ENCODE results near the gene RALGAPB.
A peak's percentile ranks its signal among the peaks of the same experiment; 100 is the strongest.
"Not testable (repeated sequence)": the region's sequence is repeated elsewhere in the genome, so short reads cannot be mapped to it uniquely, and the experiment has no call there.

Gene RALGAPB
- long read RNA-seq, donor 1: 0 reads
- long read RNA-seq, donor 2, full-length matches to known transcripts: 1 of 1 reads
- long read RNA-seq, donor 2, partial matches to known transcripts: 0 of 1 reads
- long read RNA-seq, donor 2, other reads (novel, unspliced or antisense): 0 of 1 reads
- long read RNA-seq, donor 3: 0 reads
- long read RNA-seq, donor 4, full-length matches to known transcripts: 1 of 9 reads
- long read RNA-seq, donor 4, partial matches to known transcripts: 8 of 9 reads
- long read RNA-seq, donor 4, other reads (novel, unspliced or antisense): 0 of 9 reads
- long read RNA-seq, donor 5: 0 reads
- long read RNA-seq, donor 6: 0 reads
- long read RNA-seq, donor 7, full-length matches to known transcripts: 1 of 1 reads
- long read RNA-seq, donor 7, partial matches to known transcripts: 0 of 1 reads
- long read RNA-seq, donor 7, other reads (novel, unspliced or antisense): 0 of 1 reads
- long read RNA-seq, donor 8, full-length matches to known transcripts: 2 of 2 reads
- long read RNA-seq, donor 8, partial matches to known transcripts: 0 of 2 reads
- long read RNA-seq, donor 8, other reads (novel, unspliced or antisense): 0 of 2 reads

DNA sequence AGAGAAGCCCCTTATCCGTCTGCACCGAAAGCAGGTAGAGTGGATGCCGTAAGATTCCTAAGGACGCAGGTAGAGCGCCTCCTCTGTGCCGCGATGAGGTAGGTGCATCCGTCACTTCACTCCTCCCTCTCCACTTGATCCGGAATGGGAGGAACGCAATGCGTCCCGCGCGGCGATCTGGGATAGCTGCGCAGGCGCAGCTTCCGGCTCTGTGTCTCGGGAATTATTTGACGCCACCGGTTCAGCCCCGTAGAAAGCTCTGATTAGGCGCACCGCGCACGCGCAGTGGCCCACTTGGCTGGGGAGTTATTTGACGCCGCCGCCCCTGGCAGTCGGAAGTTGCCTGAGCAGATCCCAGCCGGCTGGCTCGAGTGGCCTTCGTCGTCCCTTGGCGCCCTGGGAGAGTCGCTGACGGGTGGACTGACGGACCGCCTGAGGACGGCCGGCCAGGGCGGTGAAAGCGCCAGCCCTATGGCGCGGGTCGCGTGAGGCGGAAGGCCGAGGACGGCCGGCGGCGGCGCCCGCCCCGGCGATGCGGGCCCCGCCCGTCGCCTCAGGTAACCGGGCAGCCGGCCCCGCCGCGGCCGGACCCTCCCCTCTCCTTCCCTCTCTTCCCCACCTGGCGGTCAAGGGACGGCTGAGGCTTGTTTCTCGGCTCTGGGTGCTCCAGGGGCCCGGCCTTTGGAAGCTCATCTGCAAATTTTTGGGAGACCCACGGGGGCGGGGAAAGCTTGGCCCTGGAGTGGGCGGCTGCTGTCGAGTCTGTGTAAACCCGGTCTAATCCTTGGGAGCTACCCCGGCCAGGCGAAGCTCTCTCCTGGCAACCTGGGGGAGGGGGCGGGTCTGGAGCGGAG lies at the start of gene RALGAPB:
Gene RALGAPB, plus strand, starts transcription at position 331 of the 854 bp plus-strand sequence. CDS start 15,590 bp downstream, outside the sequence.
- peak; percentile 95 for DNase-seq

DNA sequence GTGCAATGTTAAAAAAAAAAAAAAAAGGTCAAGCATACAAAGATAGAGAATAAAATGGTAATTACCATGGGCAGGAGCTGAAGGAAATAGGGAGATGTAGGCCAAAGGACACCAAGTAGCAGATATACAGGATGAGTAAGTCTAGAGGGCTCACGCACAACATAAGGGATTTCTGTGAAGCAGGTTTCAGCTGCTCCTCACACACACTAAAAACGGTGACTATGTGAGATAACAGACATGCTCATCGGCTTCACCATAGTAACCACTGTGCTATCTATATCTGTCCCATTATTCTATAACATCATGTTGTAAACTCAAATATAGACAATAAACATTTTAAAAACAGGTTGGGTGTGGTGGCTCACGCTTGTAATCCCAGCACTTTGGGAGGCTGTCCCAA lies 49.1 kb upstream of the RALGAPB start:
- DNase-seq: no peak

DNA sequence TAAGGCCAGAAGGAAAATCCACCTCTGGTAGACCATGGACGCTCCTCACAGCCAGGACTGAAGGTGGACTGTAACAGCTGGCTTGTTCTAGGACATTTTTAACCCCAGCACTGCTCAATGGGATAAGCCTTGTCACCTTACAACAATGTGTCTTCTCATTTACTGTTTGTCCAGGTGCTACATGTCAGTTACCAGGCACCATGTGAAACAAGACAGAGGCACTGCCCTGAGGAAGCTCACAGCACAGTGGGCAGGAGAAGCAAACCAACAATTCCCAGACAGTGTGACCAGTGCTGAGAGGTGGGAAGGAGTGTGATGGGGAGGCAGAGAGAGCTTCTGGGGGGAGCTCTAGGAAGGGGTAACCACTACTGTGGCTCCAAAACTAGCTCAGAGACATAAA lies 48.2 kb upstream of the RALGAPB start:
- no peak for DNase-seq

DNA sequence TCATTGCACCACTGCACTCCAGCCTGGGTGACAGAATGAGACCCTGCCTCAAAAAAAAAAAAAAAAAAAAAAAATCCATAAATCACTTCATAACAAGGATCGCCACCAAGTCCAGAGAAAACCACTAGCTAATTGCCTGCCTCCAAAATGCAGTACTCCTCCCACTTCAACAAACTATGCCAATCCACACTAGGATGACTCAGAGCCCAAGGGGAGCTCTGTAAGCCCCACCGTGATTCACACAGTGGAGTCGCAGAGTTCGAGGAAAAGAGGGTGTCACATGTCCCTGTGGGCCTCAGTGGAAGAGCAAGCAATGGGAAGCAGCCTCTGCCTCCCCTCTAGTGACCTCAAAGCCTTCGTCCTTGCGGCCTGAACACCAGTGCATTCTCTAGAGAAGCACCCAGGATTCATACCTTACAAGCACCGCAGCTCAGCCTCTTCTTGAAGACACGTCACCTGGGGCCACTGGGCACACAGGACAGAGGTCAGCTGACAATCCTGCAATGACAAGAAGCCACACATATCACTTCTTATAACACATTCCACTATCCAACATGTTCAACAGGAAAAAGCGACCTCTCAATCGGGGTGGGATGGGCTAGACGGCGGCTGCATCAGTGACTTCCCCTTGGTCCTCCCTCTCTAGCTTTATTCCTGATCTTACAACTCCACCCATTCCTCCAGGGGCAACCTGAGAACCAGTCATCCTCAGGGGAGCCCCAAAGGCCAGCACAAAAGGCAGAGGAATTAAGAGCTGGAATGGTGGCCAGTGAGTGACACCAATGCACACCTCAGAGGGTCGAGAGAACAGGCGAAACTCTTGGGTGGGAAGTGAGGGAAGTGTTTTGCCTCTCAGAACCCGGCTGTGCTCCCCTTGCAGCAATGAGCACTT lies 46.4 kb upstream of the RALGAPB start:
- no peak for DNase-seq

DNA sequence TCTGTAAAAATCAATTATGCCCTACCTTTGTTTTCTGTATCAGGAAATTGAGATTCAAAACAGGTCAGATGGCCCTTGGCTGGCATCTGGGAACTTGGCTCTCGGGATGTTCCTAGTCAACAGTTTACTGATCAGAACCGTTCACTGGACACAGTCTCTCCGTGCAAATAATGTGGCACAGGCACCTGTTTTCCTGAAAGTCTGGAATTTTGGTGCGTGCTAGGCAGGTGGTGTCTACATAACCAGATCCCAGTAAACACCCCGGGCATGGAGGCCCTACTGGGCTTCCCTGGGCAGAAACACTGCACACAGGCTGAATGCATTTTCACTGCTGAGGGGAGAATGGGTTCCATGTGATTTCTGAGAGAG lies 45.0 kb upstream of the RALGAPB start:
- no peak for DNase-seq

DNA sequence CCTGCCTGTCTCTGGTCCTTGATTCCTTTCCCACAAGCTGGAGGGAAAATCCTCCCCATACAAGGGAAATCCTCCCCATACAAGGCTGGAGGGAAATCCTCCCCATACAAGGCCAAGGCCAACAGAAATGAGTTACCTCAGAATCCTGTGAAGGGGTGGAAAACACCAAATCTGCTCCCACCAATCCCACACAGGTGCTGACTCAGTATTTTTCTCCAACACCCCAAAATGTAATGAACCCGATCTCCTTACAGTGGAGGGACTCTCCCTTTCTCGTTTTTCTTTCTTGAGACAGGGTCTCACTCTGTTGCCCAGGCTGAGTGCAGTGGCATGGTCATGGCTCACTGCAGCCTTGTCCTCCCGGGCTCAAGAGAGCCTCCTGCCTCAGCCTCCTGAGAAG lies 43.8 kb upstream of the RALGAPB start:
- DNase-seq: no peak

DNA sequence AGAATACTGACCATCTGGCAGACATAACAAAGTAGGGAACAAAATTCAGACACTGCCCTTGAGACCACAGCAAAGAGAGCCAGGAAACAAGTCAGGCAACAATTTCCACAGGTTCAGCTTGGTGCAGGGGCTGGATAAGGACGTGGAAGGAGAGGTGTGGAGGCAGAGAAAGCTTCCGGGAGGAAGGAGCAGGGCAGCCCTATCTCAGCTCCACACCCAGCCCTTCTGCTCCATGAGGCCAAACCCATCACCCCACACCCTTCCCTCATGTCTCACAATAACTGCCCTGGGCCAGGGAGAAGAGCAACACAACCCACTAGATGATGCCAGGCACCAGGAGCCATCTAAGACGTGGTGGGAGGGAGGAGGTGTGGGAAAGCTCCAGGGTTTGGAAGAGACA lies 43.3 kb upstream of the RALGAPB start:
- no peak for DNase-seq

DNA sequence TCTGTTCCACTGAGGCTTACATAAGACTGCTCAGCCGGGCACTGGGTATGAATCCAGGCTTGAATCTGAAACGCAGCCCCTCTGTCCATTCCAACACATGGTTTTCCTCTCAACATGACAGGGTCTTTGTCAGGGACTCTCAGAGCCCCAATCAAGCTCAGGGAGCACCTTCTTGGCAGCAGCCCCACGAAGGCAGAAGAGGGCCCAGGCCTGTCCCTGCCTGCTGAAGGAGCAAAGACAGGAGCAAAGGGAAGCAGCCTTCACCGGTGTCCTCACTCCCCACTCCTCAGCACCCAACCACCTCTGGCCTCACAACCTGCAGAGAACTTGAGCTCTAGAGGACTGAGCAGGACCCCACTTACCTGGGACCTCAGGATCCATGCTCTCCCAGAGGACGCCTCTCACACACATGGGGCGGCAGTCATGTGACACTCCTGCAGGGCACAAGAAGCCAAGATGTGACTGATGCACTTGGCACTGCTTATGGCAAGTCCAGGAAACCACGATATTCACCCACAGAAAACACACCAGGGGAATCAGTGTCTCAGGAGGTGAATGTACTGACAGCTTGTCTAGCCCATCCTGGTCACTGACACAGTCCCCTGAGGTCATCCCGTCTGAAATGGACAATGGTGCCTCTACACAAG lies 41.8 kb upstream of the RALGAPB start:
- no peak for DNase-seq

DNA sequence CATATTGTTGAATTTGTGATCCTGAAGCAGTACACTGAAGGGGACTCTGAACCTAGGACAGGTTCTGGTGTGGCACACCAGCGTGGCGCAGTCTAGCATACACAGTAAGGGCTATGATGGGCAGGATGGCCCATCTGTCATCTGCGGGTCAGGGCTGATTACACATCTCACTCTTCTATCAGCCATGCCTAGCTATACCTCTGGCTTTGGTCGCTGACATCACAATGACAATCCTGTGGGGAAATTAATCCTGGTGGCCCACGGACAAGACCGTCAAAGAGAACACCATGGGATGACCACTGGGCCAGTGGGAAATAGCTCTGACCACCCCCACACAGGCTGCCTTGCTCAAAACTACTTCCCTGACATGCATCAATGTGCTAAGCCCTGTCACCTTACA lies 40.4 kb upstream of the RALGAPB start:
- no peak for DNase-seq

DNA sequence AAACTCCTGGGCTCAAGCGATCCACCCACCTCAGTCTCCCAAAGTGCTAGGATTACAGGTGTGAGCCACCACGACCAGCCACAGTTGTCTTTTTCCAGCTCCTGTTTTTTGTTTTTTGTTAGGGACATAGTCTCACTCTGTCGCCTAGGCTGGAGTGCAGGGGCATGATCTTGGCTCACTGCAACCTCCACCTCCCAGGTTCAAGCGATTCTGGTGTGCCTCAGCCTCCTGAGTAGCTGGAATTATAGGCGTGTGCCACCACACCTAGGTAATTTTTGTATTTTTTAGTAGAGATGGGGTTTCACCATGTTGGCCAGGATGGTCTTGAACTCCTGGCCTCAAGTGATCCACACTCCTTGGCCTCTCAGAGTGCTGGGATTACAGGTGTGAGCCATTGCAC lies 39.8 kb upstream of the RALGAPB start:
- DNase-seq: not testable (repeated sequence)

DNA sequence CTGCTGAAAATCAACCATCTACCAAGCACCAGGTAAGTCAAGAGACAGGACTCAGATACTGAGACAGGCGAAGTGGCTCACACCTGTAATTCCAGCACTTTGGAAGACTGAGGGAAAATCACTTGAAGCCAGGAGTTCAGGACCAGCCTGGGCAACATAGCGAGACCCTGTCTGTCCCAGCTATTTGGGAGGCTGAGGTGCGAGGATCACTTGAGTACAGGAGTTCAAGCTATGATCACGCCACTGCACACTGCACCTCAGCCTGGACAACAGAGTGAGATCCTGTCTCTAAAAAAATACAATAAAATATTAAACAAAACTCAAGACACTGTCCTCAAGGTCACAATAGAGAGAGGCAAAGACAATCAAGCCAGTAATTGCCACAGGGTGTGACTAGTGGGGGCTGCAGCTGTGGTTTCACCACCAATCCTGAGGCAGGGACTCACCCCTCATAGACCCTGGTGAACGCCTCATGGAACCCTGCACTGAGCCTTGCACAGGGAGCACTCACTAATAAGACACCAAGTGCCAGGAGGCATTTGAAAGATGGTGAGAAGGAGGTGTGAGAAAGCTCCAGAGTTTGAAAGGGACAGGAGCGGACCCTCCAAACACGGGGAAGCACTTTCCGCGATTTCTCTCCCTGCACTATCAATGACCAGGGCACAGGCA lies 39.2 kb upstream of the RALGAPB start:
- DNase-seq: no peak

DNA sequence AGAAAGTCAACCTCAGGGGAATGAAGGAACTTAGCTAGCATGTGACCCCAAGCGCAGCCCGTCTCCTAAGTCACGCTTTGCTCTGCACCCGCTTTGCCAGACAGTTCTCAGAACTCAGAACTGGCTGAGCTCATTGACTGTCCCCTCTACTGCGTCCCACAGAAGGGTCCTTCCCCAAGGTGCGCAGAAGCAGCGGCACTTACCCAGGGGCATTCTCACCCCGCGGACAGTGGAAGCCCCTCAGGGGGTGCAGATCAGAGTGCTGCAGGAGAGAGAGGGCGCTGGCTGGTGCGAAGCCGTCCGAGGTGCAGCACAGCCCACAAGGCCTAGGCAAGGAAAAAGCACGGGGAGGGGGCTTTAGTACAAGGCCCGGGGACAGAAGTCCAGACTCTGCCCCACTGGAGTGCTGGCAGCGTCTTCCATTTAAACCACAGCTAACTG lies 38.3 kb upstream of the RALGAPB start:
- peak; percentile 59 for DNase-seq

DNA sequence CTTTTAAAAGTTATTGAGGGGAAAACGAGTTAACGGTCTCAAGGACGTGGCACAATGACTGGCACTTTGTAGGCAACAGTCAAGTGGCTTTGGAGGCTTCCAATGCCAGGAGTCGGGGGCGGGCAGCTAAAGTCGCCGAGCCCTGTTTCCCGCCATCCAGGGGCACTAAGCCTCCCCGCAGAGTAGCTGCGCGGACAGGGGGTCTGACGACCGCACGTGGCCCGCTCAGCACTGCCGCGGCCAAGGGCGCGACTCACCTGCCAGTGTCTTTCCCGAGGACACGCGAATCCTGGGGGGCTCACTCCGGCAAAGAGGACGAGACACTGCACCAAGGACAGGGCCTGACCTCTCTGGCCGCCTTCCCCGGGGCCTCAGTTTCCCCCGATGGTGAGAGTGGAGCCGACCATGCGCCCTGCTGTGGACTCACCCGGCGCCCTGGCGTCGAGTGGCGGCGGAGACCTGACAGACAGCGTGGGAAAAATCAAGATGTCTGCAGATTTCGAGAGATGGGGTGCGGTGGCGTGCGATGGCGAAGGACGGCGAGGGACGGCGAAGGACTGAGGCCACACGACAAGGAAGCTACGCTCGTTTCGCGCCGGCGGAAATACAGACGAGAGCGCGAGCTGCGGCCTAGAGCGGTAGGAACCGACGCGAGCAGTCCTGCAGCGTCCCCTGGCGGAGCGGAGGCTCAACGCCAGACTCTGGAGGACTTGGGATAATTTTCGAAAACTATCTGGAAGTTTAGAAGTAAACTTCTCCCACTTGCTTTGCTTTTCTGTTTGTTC lies 37.7 kb upstream of the RALGAPB start, which contains the start of gene SNHG17:
Gene SNHG17, minus strand, starts transcription at position 559 of the 785 bp plus-strand sequence.
- peak; percentile 86 for DNase-seq

DNA sequence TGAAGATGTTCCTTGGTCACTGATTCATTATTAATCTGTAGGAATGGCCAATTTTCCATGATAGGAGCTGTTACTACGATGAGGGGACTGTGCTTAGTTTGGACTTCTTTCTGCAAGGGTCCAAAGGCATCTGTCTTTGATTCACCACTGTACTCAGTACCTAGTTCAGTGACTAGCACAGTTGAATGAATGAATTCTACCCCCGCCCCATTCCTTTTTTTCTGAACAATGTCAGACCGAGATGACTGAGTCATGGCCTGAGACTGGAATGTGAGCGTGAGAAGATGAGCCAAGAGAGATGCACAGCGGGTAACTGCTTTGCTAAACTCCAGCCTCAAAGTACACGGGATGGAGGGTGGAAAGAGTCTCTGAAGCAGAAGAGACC lies 37.1 kb upstream of the RALGAPB start:
- no peak for DNase-seq

DNA sequence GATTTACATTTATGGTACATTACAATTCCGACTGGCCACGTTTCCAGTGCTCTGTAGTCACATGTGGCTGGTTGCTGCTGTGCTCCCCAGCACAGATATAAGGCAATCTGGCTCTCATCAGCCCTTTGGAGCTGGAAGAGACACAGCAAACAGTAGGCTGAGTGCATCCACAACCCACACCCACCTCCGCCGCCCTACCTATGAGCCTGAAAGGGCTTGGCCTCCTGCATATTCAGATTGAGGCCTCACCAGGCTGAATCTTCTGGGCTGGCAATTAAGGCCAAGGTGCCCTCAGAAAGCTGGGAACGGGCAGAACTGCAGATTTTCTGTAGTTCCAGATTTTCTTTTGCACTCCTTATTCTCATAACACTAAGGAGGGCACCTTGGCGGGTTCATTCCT lies 34.8 kb upstream of the RALGAPB start:
- no peak for DNase-seq

DNA sequence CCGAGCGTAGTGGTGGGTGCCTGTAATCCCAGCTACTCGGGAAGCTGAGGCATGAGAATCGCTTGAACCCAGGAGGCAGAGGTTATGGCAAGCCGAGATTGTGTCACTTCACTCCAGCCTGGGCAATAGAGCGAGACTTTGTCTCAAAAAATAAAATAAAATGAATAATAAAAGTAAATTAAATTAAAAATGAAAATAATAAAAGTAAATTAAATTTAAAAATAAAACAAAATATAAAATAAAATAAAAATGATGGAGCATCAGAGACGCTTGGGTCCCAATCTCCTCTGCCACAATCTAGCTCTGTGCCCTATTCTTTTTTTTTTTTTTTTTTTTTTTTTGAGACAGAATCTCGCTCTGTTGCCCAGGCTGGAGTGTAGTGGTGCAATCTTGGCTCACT lies 31.5 kb upstream of the RALGAPB start:
- not testable (repeated sequence) for DNase-seq

DNA sequence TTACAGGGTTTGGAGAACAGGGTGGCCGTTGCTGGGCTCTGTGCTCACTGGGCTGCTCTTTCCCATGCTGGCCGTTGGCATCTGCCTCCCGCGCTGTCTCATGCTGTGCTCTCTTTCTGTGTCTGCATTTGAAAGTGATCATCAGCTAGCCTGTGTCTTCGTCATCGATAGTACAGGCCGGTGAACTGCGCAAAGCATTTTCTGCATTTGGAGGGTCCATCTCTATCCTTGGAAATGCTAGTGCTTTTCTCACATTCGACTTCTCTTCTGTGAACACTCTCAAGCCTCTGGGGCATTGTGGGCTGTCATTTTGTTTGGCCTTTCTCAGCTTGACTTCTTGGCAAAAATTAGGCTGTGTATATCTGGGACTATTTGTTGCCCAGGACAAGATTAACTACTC lies 30.7 kb upstream of the RALGAPB start:
- DNase-seq: no peak

DNA sequence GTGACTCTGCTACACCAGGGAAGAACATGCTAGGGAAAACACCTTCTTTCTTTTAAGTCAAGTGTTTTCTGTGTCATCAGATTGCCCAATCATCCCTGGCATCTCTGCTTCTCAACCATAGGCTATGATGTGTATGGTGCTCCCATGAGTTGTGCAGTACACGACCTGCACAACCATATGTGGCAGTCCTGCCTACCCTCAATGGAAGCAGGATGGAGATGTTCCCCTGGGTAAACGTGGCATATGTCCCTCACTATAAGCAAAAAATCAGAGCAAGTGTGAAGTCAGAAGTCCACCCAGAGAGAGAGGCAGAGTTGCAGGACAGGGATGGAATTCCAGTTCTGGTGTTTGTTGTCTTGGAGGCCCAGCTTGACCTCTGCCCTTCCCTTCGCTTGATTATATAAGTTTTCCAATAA lies 27.3 kb upstream of the RALGAPB start:
- no peak for DNase-seq

DNA sequence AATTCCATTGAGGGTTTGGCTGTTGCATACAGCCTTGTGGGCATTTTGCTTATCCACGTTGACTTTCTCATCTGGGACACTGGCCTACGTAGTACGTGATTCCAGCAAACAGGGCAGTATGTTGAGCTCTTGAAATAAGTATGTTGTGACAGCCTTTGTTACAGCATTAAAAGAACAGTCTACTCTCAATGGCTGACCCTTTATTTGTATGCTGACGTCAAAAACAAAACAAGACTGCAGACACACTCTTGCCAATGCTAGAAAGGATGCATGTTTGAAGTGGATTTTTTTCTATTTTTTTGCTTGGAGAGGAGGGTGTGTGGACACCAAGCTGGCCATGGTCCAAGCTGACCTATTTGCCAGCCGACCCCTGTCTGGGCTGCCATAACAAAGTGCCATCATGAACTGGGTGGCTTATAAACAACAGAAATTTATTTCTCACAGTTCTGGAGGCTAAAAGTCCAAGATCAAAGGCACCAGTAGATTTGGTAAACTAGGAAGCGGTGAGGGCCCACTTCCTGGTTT lies 26.7 kb upstream of the RALGAPB start:
- no peak for DNase-seq

All from right kidney (tissue), 9 donors.